Measurements from ENCODE around the gene ATP1B1. TPM values are rescaled to one million over a fixed set of nuclear protein-coding genes. Genes with fewer than 3 reads are reported as not detected.
A peak's percentile ranks its signal among the peaks of the same experiment; 100 is the strongest.

ATP1B1 gene
- total and polyA plus RNA-seq, 2 of the 13 experiments (the other 11 are each of a cell fraction or from before 2014, with no cell fraction given): 134 to 135 TPM

- TF ChIP-seq IRF1 (CRISPR knock-in tag; IDR thresholded peaks at IDR 0.05; ENCODE audit: low read depth) (no peak), NR2F6 (IDR thresholded peaks at IDR 0.05) (no peak), NR2F6 (CRISPR knock-in tag; IDR thresholded peaks at IDR 0.05) (0 out of 2 replicates have a peak, but pooled peaks have one; percentile 19)
These were observed 19.7 kb upstream of the ATP1B1 start (continued) for GRCh38 chr1:169086603-169087455.

- H3K27me3 ChIP-seq (ENCODE audit: control insufficient read depth in 1 of 2, insufficient read depth in 2 of 2, low read length in 2 of 2): no peaks in the 10 kb centered on the region; a peak in 1 of 5 replicates
- no peak overlapping the region for H3K9ac ChIP-seq (ENCODE audit: insufficient read depth, low read depth, low read length)
- no peaks in the 10 kb centered on the region for H3K9me3 ChIP-seq (ENCODE audit: low read length)
- 0 out of 2 replicates have a peak overlapping the region, but pooled peaks have one; percentile 30 for H3K4me2 ChIP-seq (ENCODE audit: low read depth, low read length)
- peaks cover 40% of the 10 kb centered on the region for H3K4me1 ChIP-seq (ENCODE audit: insufficient read depth, low read length)
- FAIRE-seq (no peak), ATAC-seq (peak; percentile 9; the same call in 1 of the 3 replicates), DNase-seq (ENCODE audit: low spot score) (no peak)
- no peaks in the 10 kb centered on the region for H4K20me1 ChIP-seq (ENCODE audit: insufficient read depth, low read length)
- CTCF ChIA-PET (ENCODE audit: low intra/inter-chr PET ratio, low total read pairs): no interaction called here
- H2AFZ ChIP-seq (ENCODE audit: low read length): no peak overlapping the region
- no peaks in the 10 kb centered on the region for H3K36me3 ChIP-seq (replicated peaks in 1 of 2; ENCODE audit: control insufficient read depth in 1 of 2, insufficient read depth in 2 of 2, low read length in 2 of 2)
- no peak for TF ChIP-seq AGO1 (IDR thresholded peaks at IDR 0.05; ENCODE audit: low read depth, low read length, poor library complexity, severe bottlenecking)
- TF ChIP-seq ATF7 (IDR thresholded peaks at IDR 0.05): peak; percentile 89
- no peak for TF ChIP-seq ATF7 (CRISPR knock-in tag; IDR thresholded peaks at IDR 0.05)
- TF ChIP-seq FOXP1 (IDR thresholded peaks at IDR 0.05): no peak
- no peak for TF ChIP-seq FOXP1 (CRISPR knock-in tag; IDR thresholded peaks at IDR 0.05)
- no peak for TF ChIP-seq ZNF121 (CRISPR knock-in tag; IDR thresholded peaks at IDR 0.05)
- no peak for TF ChIP-seq ZBTB43 (CRISPR knock-in tag; conservative IDR thresholded peaks at IDR 0.05)
- TF ChIP-seq ZNF629 (CRISPR knock-in tag; conservative IDR thresholded peaks at IDR 0.05): peak; percentile 78
- TF ChIP-seq ZNF644 (CRISPR knock-in tag; IDR thresholded peaks at IDR 0.05; ENCODE audit: low read depth): no peak
- TF ChIP-seq ZNF367 (CRISPR knock-in tag; IDR thresholded peaks at IDR 0.05; ENCODE audit: borderline replicate concordance): no peak
- TF ChIP-seq ZSCAN31 (CRISPR knock-in tag; IDR thresholded peaks at IDR 0.05; ENCODE audit: low read depth): no peak
- no peak for TF ChIP-seq YY1 (IDR thresholded peaks at IDR 0.05; ENCODE audit: insufficient read depth, insufficient replicate concordance, low read depth, low read length)
- no peak for TF ChIP-seq REPIN1 (CRISPR knock-in tag; IDR thresholded peaks at IDR 0.05; ENCODE audit: borderline replicate concordance, low read depth)
- no peak for TF ChIP-seq GATAD1 (CRISPR knock-in tag; IDR thresholded peaks at IDR 0.05)
- TF ChIP-seq HOXA5 (CRISPR knock-in tag; IDR thresholded peaks at IDR 0.05): no peak
- BruUV-seq (replicated peaks): no TSS peak
- WGBS (ENCODE audit: low lambda C conversion rate): 73% methylated on average over 4 of the region's 4 CpGs
- intact Hi-C loops (cut with micrococcal nuclease; ENCODE audit: unreplicated experiment) (loop anchor here (2.0 kb wide), 1 partner anchor 13 kb away; no protein-coding TSS in a partner anchor), in situ Hi-C loops (cut with HindIII; ENCODE audit: extremely low pct_ligation_motif_present, low pct_unique_long_range_greater_than_20kb) (no loop called here)
- no peak overlapping the region for H3K4me3 ChIP-seq (replicated peaks in 1 of 3; ENCODE audit: insufficient read depth in 1 of 3, low read depth in 2 of 3, low read length in 3 of 3)
- no peaks in the 10 kb centered on the region for H3K79me2 ChIP-seq (ENCODE audit: insufficient read depth, low read length)
- no peak overlapping the region for H3K27ac ChIP-seq (ENCODE audit: extremely low read length, insufficient read depth, low read length)
- POLR2A ChIA-PET: interaction anchor here (1.0 kb wide), 1 partner anchor 18 kb away, joined by 4 read pairs; no protein-coding TSS in a partner anchor
These were observed 18.6 kb upstream of the ATP1B1 start for GRCh38 chr1:169087876-169088275.
